PC-3 (cell line): ENCODE results near the gene DBNL. TPM values are rescaled to one million over a fixed set of nuclear protein-coding genes. Genes with fewer than 3 reads are reported as not detected.
"Not testable (repeated sequence)": the region's sequence is repeated elsewhere in the genome, so short reads cannot be mapped to it uniquely, and the experiment has no call there.

Source experiments
- ATAC-seq: fragments of 200-7000 bp; cut with Tn5 transposase; 2 replicates; pipeline ENCODE4 v1.9.1; 2020; ENCODE audit warnings: mild to moderate bottlenecking, moderate library complexity
- Bru-seq: library from RNA; stranded (reverse); fragments of 400-500 nt; gene quantifications from one replicate; lab custom pipeline; 2021; lab: Mats Ljungman, UMichigan
- BruChase-seq, 2 experiments: library from RNA; stranded (reverse); fragments of 400-500 nt; gene quantifications; one replicate each; lab custom pipeline; 2021; lab: Mats Ljungman, UMichigan
- BruUV-seq: library from RNA; stranded (reverse); fragments of 400-500 nt; replicated peaks from 2 replicates; lab custom pipeline; 2021; lab: Mats Ljungman, UMichigan
- CTCF ChIA-PET: fragments of 300-600 bp; sonication (Branson Sonifier 250); formaldehyde crosslinking; loops from one replicate; lab custom pipeline; 2022; ENCODE audit warnings: antibody characterized with exemption; lab: Charles Lee
- POLR2A ChIA-PET: fragments of 300-600 bp; sonication (Branson Sonifier 250); formaldehyde crosslinking; loops from one replicate; lab custom pipeline; 2022; ENCODE audit warnings: antibody characterized with exemption; ENCODE audit not compliant: unreplicated experiment; lab: Charles Lee
- DNase-seq: peaks from one replicate; pipeline ENCODE4 v3.0.0-alpha.2; 2015
- H2AFZ ChIP-seq: fragments of 300-600 bp; sonication (generic); 2 replicates; pipeline ENCODE4 v1.6.0; 2016; ENCODE audit warnings: antibody characterized with exemption, low read length
- H3F3A ChIP-seq: fragments of 300-600 bp; sonication (generic); one replicate; pipeline ENCODE4 v1.6.0; 2017; ENCODE audit warnings: antibody characterized with exemption, low read length, control low read depth, mild to moderate bottlenecking; ENCODE audit not compliant: unreplicated experiment
- H3K27ac ChIP-seq: fragments of 300-600 bp; sonication (generic); 2 replicates; pipeline ENCODE4 v1.5.1; 2016; ENCODE audit warnings: mild to moderate bottlenecking, low read length
- H3K27me3 ChIP-seq: fragments of 300-600 bp; sonication (generic); 2 replicates; pipeline ENCODE4 v1.6.1; 2016; ENCODE audit warnings: low read length, mixed read lengths
- H3K36me3 ChIP-seq: fragments of 300-600 bp; sonication (generic); 2 replicates; pipeline ENCODE4 v1.6.1; 2016; ENCODE audit warnings: low read depth, mixed run types, low read length, mixed read lengths
- H3K4me1 ChIP-seq: fragments of 300-600 bp; sonication (generic); 2 replicates; pipeline ENCODE4 v1.5.1; 2016; ENCODE audit warnings: low read length; ENCODE audit not compliant: insufficient read depth
- H3K4me2 ChIP-seq: fragments of 300-600 bp; sonication (generic); 2 replicates; pipeline ENCODE4 v1.6.0; 2016; ENCODE audit warnings: low read length
- H3K4me3 ChIP-seq: fragments of 300-600 bp; sonication (generic); 2 replicates; pipeline ENCODE4 v1.5.1; 2016; ENCODE audit warnings: mild to moderate bottlenecking, low read length, mixed read lengths
- H3K79me2 ChIP-seq: fragments of 300-600 bp; sonication (generic); 2 replicates; pipeline ENCODE4 v1.6.1; 2017; ENCODE audit warnings: low read length, mixed read lengths
- H3K9ac ChIP-seq: fragments of 300-600 bp; sonication (generic); 2 replicates; pipeline ENCODE4 v1.6.0; 2016; ENCODE audit warnings: mild to moderate bottlenecking, low read length
- H3K9me2 ChIP-seq: fragments of 300-600 bp; sonication (generic); replicated peaks from 2 replicates; pipeline ENCODE4 v1.6.1; 2016; ENCODE audit warnings: mixed run types, low read length, mixed read lengths
- H3K9me3 ChIP-seq: fragments of 300-600 bp; sonication (generic); 2 replicates; pipeline ENCODE4 v1.6.1; 2016; ENCODE audit warnings: low read length, mixed read lengths
- H4K20me1 ChIP-seq: fragments of 300-600 bp; sonication (generic); 2 replicates; pipeline ENCODE4 v1.6.1; 2016; ENCODE audit warnings: low read length, mixed read lengths
- CTCF ChIP-seq: fragments of 300-600 bp; sonication (generic); conservative IDR thresholded peaks from 2 replicates; pipeline ENCODE4 v1.5.1; 2017; ENCODE audit warnings: antibody characterized with exemption, low read depth, mild to moderate bottlenecking, low read length
- EZH2 ChIP-seq: fragments of 300-600 bp; sonication (generic); IDR thresholded peaks from one replicate; pipeline ENCODE4 v1.6.1; 2017; ENCODE audit warnings: antibody characterized with exemption, mild to moderate bottlenecking, low read length; ENCODE audit not compliant: unreplicated experiment
- EZH2phosphoT487 ChIP-seq: fragments of 300-600 bp; sonication (generic); IDR thresholded peaks from 2 replicates; pipeline ENCODE4 v1.6.1; 2018; ENCODE audit warnings: mild to moderate bottlenecking, antibody characterized with exemption, low read length, borderline replicate concordance
- intact Hi-C: fragments of 100-400 bp; cut with micrococcal nuclease; formaldehyde crosslinking; loops from 2 replicates; pipeline ENCODE4 v1.9.0; 2023
- long read RNA-seq: library from polyadenylated mRNA; unstranded; transcript quantifications from one replicate; pipeline ENCODE4 v2.0.0, GENCODE V29; 2021; ENCODE audit not compliant: unreplicated experiment
- total RNA-seq: library from RNA; depleted of rRNA; stranded (reverse); fragments of >200 nt; gene quantifications from 2 replicates; pipeline ENCODE4 v1.2.3, GENCODE V29; 2014; rRNA removed

Gene DBNL
- total RNA-seq (108 and 152 TPM in 2 replicates), Bru-seq, nascent RNA (percentile 87 among the genes with signal in this experiment), BruChase-seq, experiment 1, labeled RNA remaining after a 6-hour chase (percentile 83 among the genes with signal in this experiment), BruChase-seq, experiment 2, labeled RNA remaining after a 2-hour chase (percentile 89 among the genes with signal in this experiment)
- long read RNA-seq, transcript DBNL-220 (13 exons, 2,117 nt) = minor isoform, 32 of 222 reads
- long read RNA-seq, transcript DBNL-210 (13 exons, 1,808 nt) = major isoform, 69 of 222 reads
- long read RNA-seq, partial matches to known transcripts = 21 of 222 reads
- long read RNA-seq, other reads (novel, unspliced or antisense) = 97 of 222 reads

- peak within 1 kb of the TSS; percentile 96 for H3K9ac ChIP-seq
- BruUV-seq = no TSS peak
- peak within 1 kb of the TSS; percentile 84 for H2AFZ ChIP-seq
- no peaks in the 10 kb centered on the region for H3K9me3 ChIP-seq
- peak; percentile 87 for DNase-seq
- peaks cover 5% of the 10 kb centered on the region; the same call in 1 of the 2 replicates for H3K36me3 ChIP-seq
- peak within 1 kb of the TSS; percentile 91 for H3K4me2 ChIP-seq
- no peaks in the 10 kb centered on the region for H3K9me2 ChIP-seq
- H3K27ac ChIP-seq = peak within 1 kb of the TSS; percentile 64
- peak; percentile 82 for ATAC-seq
- peaks cover 42% of the 10 kb centered on the region for H3K79me2 ChIP-seq
- no peaks in the 10 kb centered on the region for H3K27me3 ChIP-seq
- H4K20me1 ChIP-seq = peaks cover 10% of the 10 kb centered on the region; the same call in 1 of the 2 replicates
- H3K4me1 ChIP-seq = peaks cover 33% of the 10 kb centered on the region
- ChIA-PET CTCF (no interaction called here), POLR2A (no interaction called here)
- H3K4me3 ChIP-seq = peak within 1 kb of the TSS; percentile 91
- no peak for TF ChIP-seq CTCF
- TF ChIP-seq EZH2phosphoT487 = no peak
- no peak for TF ChIP-seq EZH2
- no peaks in the 10 kb centered on the region for H3F3A ChIP-seq
- intact Hi-C loops = no loop called here
Observed at GRCh38 chr7:44044315-44045225, at the start of gene DBNL. TSS of gene DBNL (plus strand) at chr7:44044702. CDS start at chr7:44044738, 36 bp downstream.

DNA sequence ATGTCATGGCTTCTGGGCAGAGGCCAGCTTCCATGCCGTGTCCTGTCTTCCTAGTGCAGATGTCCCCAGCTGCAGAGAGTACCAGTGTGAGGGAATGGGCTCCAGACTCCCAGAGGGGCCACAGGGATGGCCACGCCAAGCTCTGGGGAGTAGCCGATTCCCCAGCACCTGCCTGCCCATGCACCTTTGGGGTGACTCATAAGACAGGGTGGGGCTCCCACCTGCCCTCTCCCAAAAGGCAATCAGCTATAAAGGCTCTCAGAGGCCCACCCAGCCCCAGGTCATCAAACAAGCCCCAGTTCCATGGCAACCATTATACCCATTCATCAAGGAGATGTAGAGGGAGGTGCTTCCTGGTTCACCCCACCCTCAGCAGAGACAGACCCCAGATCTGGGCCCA is 47.0 kb upstream of the DBNL start, which contains the start of gene SPDYE1:
Gene SPDYE1 (plus strand): TSS at position 366 of the 400 bp plus-strand sequence. CDS start 2,053 bp downstream, outside the sequence.
- POLR2A ChIA-PET, H3K79me2 ChIP-seq, H3K36me3 ChIP-seq, CTCF ChIA-PET, H3K27me3 ChIP-seq, ATAC-seq, H3K4me3 ChIP-seq, DNase-seq, H3K4me2 ChIP-seq, BruUV-seq, H3K4me1 ChIP-seq, H3K9ac ChIP-seq, H3K9me2 ChIP-seq, H2AFZ ChIP-seq, H3F3A ChIP-seq, H3K27ac ChIP-seq, H3K9me3 ChIP-seq, intact Hi-C loops, H4K20me1 ChIP-seq: not testable (repeated sequence)

- H3K27ac ChIP-seq, intact Hi-C loops, H3K9ac ChIP-seq, BruUV-seq, ATAC-seq, H3K4me1 ChIP-seq, H3K4me2 ChIP-seq, H3K9me2 ChIP-seq, H3K36me3 ChIP-seq, CTCF ChIA-PET, DNase-seq, H4K20me1 ChIP-seq, POLR2A ChIA-PET, H3F3A ChIP-seq, H3K79me2 ChIP-seq, H3K9me3 ChIP-seq, H3K4me3 ChIP-seq, H2AFZ ChIP-seq, H3K27me3 ChIP-seq: not testable (repeated sequence)
Observed at GRCh38 chr7:44012081-44012480, 32.4 kb upstream of the DBNL start.

- H3K4me3 ChIP-seq, H3K9me2 ChIP-seq, H3K27me3 ChIP-seq, H3K27ac ChIP-seq, H3K4me1 ChIP-seq, H3K36me3 ChIP-seq, CTCF ChIA-PET, DNase-seq, intact Hi-C loops, ATAC-seq, H4K20me1 ChIP-seq, BruUV-seq, H3F3A ChIP-seq, H2AFZ ChIP-seq, H3K9me3 ChIP-seq, POLR2A ChIA-PET, H3K9ac ChIP-seq, H3K4me2 ChIP-seq: not testable (repeated sequence)
- H3K79me2 ChIP-seq = peaks cover 12% of the 10 kb centered on the region; the same call in 1 of the 2 replicates
Observed at GRCh38 chr7:44015090-44015489, 29.4 kb upstream of the DBNL start.
